Mesenchymal stem cell (in vitro differentiated cells and primary cell): ENCODE data around the gene JPT2.

Experiments used
- DNase-seq: peaks from one replicate; pipeline ENCODE4 v3.0.0-alpha.2; 2013
- H2AFZ ChIP-seq: one replicate; pipeline ENCODE4 v1.6.1; 2013; ENCODE audit warnings: low read depth, mild to moderate bottlenecking, control low read depth, inconsistent platforms, low read length, moderate library complexity
- H2AK5ac ChIP-seq: 2 replicates; pipeline ENCODE4 v1.6.1; 2013; ENCODE audit warnings: low read length, moderate library complexity, mild to moderate bottlenecking, inconsistent platforms; ENCODE audit not compliant: severe bottlenecking
- H2BK120ac ChIP-seq: one replicate; pipeline ENCODE4 v1.6.1; 2013; ENCODE audit warnings: low read depth, mild to moderate bottlenecking, inconsistent platforms, low read length, moderate library complexity
- H2BK12ac ChIP-seq, 2 experiments: one replicate each; pipeline ENCODE4 v1.6.1; 2013; ENCODE audit warnings: inconsistent platforms in 2 of 2, low read length in 2 of 2, mild to moderate bottlenecking in 2 of 2, moderate library complexity in 2 of 2, control low read depth in 1 of 2
- H2BK15ac ChIP-seq: one replicate; pipeline ENCODE4 v1.6.1; 2013; ENCODE audit warnings: mild to moderate bottlenecking, low read depth, inconsistent platforms; ENCODE audit not compliant: poor library complexity, severe bottlenecking
- H2BK5ac ChIP-seq: 2 replicates; pipeline ENCODE4 v1.6.1; 2013; ENCODE audit warnings: low read depth, mild to moderate bottlenecking, low read length, control low read depth, inconsistent platforms; ENCODE audit not compliant: poor library complexity, severe bottlenecking
- H3K14ac ChIP-seq, 2 experiments: one replicate each; pipeline ENCODE4 v1.6.1; 2013; ENCODE audit warnings: inconsistent platforms in 2 of 2, low read length in 2 of 2, control low read depth in 1 of 2, mild to moderate bottlenecking in 1 of 2, moderate library complexity in 1 of 2
- H3K18ac ChIP-seq, 2 experiments: one replicate each; pipeline ENCODE4 v1.6.1; 2013; ENCODE audit warnings: inconsistent platforms in 2 of 2, low read length in 2 of 2, control low read depth in 1 of 2, low read depth in 1 of 2, mild to moderate bottlenecking in 1 of 2
- H3K23ac ChIP-seq, 2 experiments: one replicate each; pipeline ENCODE4 v1.6.1; 2013; ENCODE audit warnings: inconsistent platforms in 2 of 2, low read length in 2 of 2, mild to moderate bottlenecking in 2 of 2, moderate library complexity in 2 of 2, control low read depth in 1 of 2
- H3K27ac ChIP-seq: 2 replicates; pipeline ENCODE4 v1.5.1; 2013; ENCODE audit warnings: mild to moderate bottlenecking, moderate library complexity, low read length, control low read depth, inconsistent platforms; ENCODE audit not compliant: poor library complexity, severe bottlenecking
- H3K27me3 ChIP-seq, 2 experiments: 2 replicates each; pipeline versions ENCODE4 v1.6.1 to v1.7.0; 2013; ENCODE audit warnings: low read length in 2 of 2, mild to moderate bottlenecking in 2 of 2, moderate library complexity in 2 of 2, control low read depth in 1 of 2, inconsistent platforms in 1 of 2; ENCODE audit not compliant: control insufficient read depth in 1 of 2, insufficient read depth in 1 of 2
- H3K36me3 ChIP-seq, 2 experiments: 2 replicates each; pipeline versions ENCODE4 v1.6.1 to v1.7.0; 2013; ENCODE audit warnings: low read length in 2 of 2, control low read depth in 1 of 2, inconsistent platforms in 1 of 2, low read depth in 1 of 2, mild to moderate bottlenecking in 1 of 2; ENCODE audit not compliant: insufficient read depth in 2 of 2, control insufficient read depth in 1 of 2
- H3K4ac ChIP-seq, 2 experiments: one replicate each; pipeline ENCODE4 v1.6.1; 2013; ENCODE audit warnings: inconsistent platforms in 2 of 2, low read length in 2 of 2, mild to moderate bottlenecking in 2 of 2, moderate library complexity in 2 of 2, control low read depth in 1 of 2, low read depth in 1 of 2
- H3K4me1 ChIP-seq: 2 replicates; pipeline ENCODE4 v1.6.1; 2013; ENCODE audit warnings: low read depth, low read length, control low read depth; ENCODE audit not compliant: control insufficient read depth, insufficient read depth
- H3K4me2 ChIP-seq: 2 replicates; pipeline ENCODE4 v1.6.1; 2013; ENCODE audit warnings: low read length, mild to moderate bottlenecking, inconsistent platforms; ENCODE audit not compliant: poor library complexity, severe bottlenecking
- H3K4me3 ChIP-seq, 2 experiments: 2 replicates each; pipeline versions ENCODE4 v1.5.1 to v1.7.0; 2013; ENCODE audit warnings: low read length in 2 of 2, mild to moderate bottlenecking in 2 of 2, control low read depth in 1 of 2, low read depth in 1 of 2; ENCODE audit not compliant: insufficient read depth in 1 of 2
- H3K79me1 ChIP-seq: replicated peaks from 2 replicates; pipeline ENCODE4 v1.6.1; 2013; ENCODE audit warnings: mild to moderate bottlenecking, control low read depth, low read length, inconsistent platforms; ENCODE audit not compliant: poor library complexity, severe bottlenecking
- H3K9ac ChIP-seq: 2 replicates; pipeline ENCODE4 v1.7.0; 2013; ENCODE audit warnings: mild to moderate bottlenecking, low read length, moderate library complexity
- H3K9me3 ChIP-seq: 2 replicates; pipeline ENCODE4 v1.7.0; 2013; ENCODE audit warnings: mild to moderate bottlenecking, low read length; ENCODE audit not compliant: control insufficient read depth
- H4K8ac ChIP-seq: one replicate; pipeline ENCODE4 v1.6.1; 2013; ENCODE audit warnings: inconsistent platforms, mild to moderate bottlenecking, low read length, moderate library complexity
- H4K91ac ChIP-seq: one replicate; pipeline ENCODE4 v1.6.1; 2013; ENCODE audit warnings: mild to moderate bottlenecking, low read length, inconsistent platforms
- WGBS: methylation state at CpG from one replicate; pipeline ENCODE4 v1.1.7; 2013; ENCODE audit warnings: mixed read lengths; 5-methylcytosine and 5-hydroxymethylcytosine counted together

The JPT2 gene

GRCh38 chr16:1632638-1632970 is 45.5 kb upstream of the JPT2 start:
- Histone ChIP-seq H3K4me1 (peaks cover 6% of the 10 kb centered on the region), H2BK12ac (no peak overlapping the region), H3K23ac (no peak overlapping the region), H4K91ac (no peak overlapping the region), H2BK120ac (no peak overlapping the region), H4K8ac (no peak overlapping the region), H3K18ac (no peak overlapping the region), H3K4me3 (no peak overlapping the region), H2AK5ac (no peak overlapping the region), H3K9ac (no peak overlapping the region), H3K79me1 (peaks cover 46% of the 10 kb centered on the region), H2BK15ac (no peak overlapping the region), H3K36me3 (peaks cover 71 to 78% of the 10 kb centered on the region in 2 experiments), H3K4me2 (no peak overlapping the region), H3K27me3 (no peaks in the 10 kb centered on the region), H3K27ac (no peak overlapping the region), H2AFZ (no peak overlapping the region), H3K14ac (no peak overlapping the region), H3K9me3 (no peaks in the 10 kb centered on the region), H3K4ac (no peak overlapping the region), H2BK5ac (no peak overlapping the region)
- 99% methylated on average over 13 of the region's 13 CpGs for WGBS
- no peak for DNase-seq

GRCh38 chr16:1633310-1633709 is 44.8 kb upstream of the JPT2 start:
- H3K36me3 ChIP-seq, result peaks cover 73 to 84% of the 10 kb centered on the region in 2 experiments
- H3K4me2 ChIP-seq, result no peak overlapping the region
- no peaks in the 10 kb centered on the region for H3K9me3 ChIP-seq
- no peak overlapping the region for H3K4me3 ChIP-seq
- no peak overlapping the region for H2BK15ac ChIP-seq
- no peak overlapping the region for H3K23ac ChIP-seq
- no peak overlapping the region for H3K27ac ChIP-seq
- no peak overlapping the region for H3K14ac ChIP-seq
- H4K91ac ChIP-seq, result no peak overlapping the region
- H3K4me1 ChIP-seq, result peaks cover 3% of the 10 kb centered on the region
- H3K27me3 ChIP-seq, result no peaks in the 10 kb centered on the region
- H2AK5ac ChIP-seq, result no peak overlapping the region
- no peak overlapping the region for H2BK12ac ChIP-seq
- no peak overlapping the region for H3K18ac ChIP-seq
- 95% methylated on average over 12 of the region's 12 CpGs for WGBS
- no peak overlapping the region for H3K9ac ChIP-seq
- no peak overlapping the region for H3K4ac ChIP-seq
- peaks cover 48% of the 10 kb centered on the region for H3K79me1 ChIP-seq
- H2AFZ ChIP-seq, result no peak overlapping the region
- H4K8ac ChIP-seq, result no peak overlapping the region
- no peak overlapping the region for H2BK5ac ChIP-seq
- no peak for DNase-seq
- H2BK120ac ChIP-seq, result no peak overlapping the region

- no peaks in the 10 kb centered on the region for H3K27me3 ChIP-seq
- no peak overlapping the region for H2AFZ ChIP-seq
- no peak overlapping the region for H3K4ac ChIP-seq
- no peak overlapping the region for H3K9ac ChIP-seq
- H3K79me1 ChIP-seq, result peaks cover 51% of the 10 kb centered on the region
- H3K36me3 ChIP-seq, result peaks cover 78 to 79% of the 10 kb centered on the region in 2 experiments
- H2BK15ac ChIP-seq, result no peak overlapping the region
- no peak overlapping the region for H4K91ac ChIP-seq
- no peak overlapping the region for H2BK12ac ChIP-seq
- H4K8ac ChIP-seq, result no peak overlapping the region
- DNase-seq, result no peak
- no peak overlapping the region for H3K27ac ChIP-seq
- no peak overlapping the region for H3K14ac ChIP-seq
- no peak overlapping the region for H2AK5ac ChIP-seq
- no peak overlapping the region for H3K4me3 ChIP-seq
- no peak overlapping the region for H3K23ac ChIP-seq
- 98% methylated on average over 12 of the region's 12 CpGs for WGBS
- H3K18ac ChIP-seq, result no peak overlapping the region
- H3K4me2 ChIP-seq, result no peak overlapping the region
- H3K9me3 ChIP-seq, result no peaks in the 10 kb centered on the region
- H2BK5ac ChIP-seq, result no peak overlapping the region
- no peak overlapping the region for H2BK120ac ChIP-seq
- no peaks in the 10 kb centered on the region for H3K4me1 ChIP-seq
Measured at GRCh38 chr16:1634541-1634940, 43.5 kb upstream of the JPT2 start.

GRCh38 chr16:1635070-1635469 is 43.0 kb upstream of the JPT2 start:
- Histone ChIP-seq H3K4me1 (no peaks in the 10 kb centered on the region), H2BK12ac (no peak overlapping the region), H2BK120ac (no peak overlapping the region), H3K9ac (no peak overlapping the region), H3K4ac (no peak overlapping the region), H3K18ac (no peak overlapping the region), H3K4me2 (no peak overlapping the region), H3K14ac (no peak overlapping the region), H3K36me3 (peaks cover 79 to 83% of the 10 kb centered on the region in 2 experiments), H3K27me3 (no peaks in the 10 kb centered on the region), H3K23ac (no peak overlapping the region), H3K79me1 (peaks cover 49% of the 10 kb centered on the region), H3K9me3 (no peaks in the 10 kb centered on the region), H3K4me3 (no peak overlapping the region), H2AK5ac (no peak overlapping the region), H4K91ac (no peak overlapping the region), H2BK15ac (no peak overlapping the region), H2BK5ac (no peak overlapping the region), H2AFZ (no peak overlapping the region), H3K27ac (no peak overlapping the region), H4K8ac (no peak overlapping the region)
- WGBS, result 92% methylated on average over 13 of the region's 13 CpGs
- DNase-seq, result peak; percentile 19
